Measurements from ENCODE around the gene CYP26B1. TPM values are rescaled to one million over a fixed set of nuclear protein-coding genes. Genes with fewer than 3 reads are reported as not detected.

CYP26B1 gene
- total and polyA plus RNA-seq, 9 donors = 1.5 to 13.4 (median 4.5) TPM

- H3K4me1 ChIP-seq (ENCODE audit: insufficient read depth) = no peaks in the 10 kb centered on the region
- no peak overlapping the region for H3K27ac ChIP-seq
- WGBS, 3 donors = 84 to 93% (median 88%) methylated on average over 6 of the region's 6 CpGs
- TF ChIP-seq POLR2A (IDR thresholded peaks at IDR 0.05) = no peak
- TF ChIP-seq EP300 (IDR thresholded peaks at IDR 0.05) = no peak
- TF ChIP-seq CTCF (IDR thresholded peaks at IDR 0.05) = no peak
- H3K36me3 ChIP-seq = no peaks in the 10 kb centered on the region
- no peaks in the 10 kb centered on the region for H3K9me3 ChIP-seq
- DNase-seq = no peak
- H3K27me3 ChIP-seq = no peaks in the 10 kb centered on the region
- intact Hi-C loops (cut with DNase I) = no loop called here
- H3K4me3 ChIP-seq = no peak overlapping the region
Observed at GRCh38 chr2:72112401-72112800, 35.3 kb downstream of the CYP26B1 start.

- WGBS, 3 donors = 85 to 94% (median 91%) methylated on average over 3 of the region's 3 CpGs
- intact Hi-C loops (cut with DNase I) = no loop called here
- no peak for TF ChIP-seq CTCF (IDR thresholded peaks at IDR 0.05)
- no peak for TF ChIP-seq POLR2A (IDR thresholded peaks at IDR 0.05)
- TF ChIP-seq EP300 (IDR thresholded peaks at IDR 0.05) = no peak
- H3K27me3 ChIP-seq = no peaks in the 10 kb centered on the region
- no peaks in the 10 kb centered on the region for H3K4me1 ChIP-seq (ENCODE audit: insufficient read depth)
- no peaks in the 10 kb centered on the region for H3K36me3 ChIP-seq
- H3K4me3 ChIP-seq = no peak overlapping the region
- no peak for DNase-seq
- H3K9me3 ChIP-seq = no peaks in the 10 kb centered on the region
- no peak overlapping the region for H3K27ac ChIP-seq
Observed at GRCh38 chr2:72111061-72111460, 36.6 kb downstream of the CYP26B1 start.

- intact Hi-C loops (cut with DNase I) = no loop called here
- 82 to 91% (median 91%) methylated on average over 8 of the region's 8 CpGs for WGBS, 3 donors
- no peak for TF ChIP-seq CTCF (IDR thresholded peaks at IDR 0.05)
- TF ChIP-seq EP300 (IDR thresholded peaks at IDR 0.05) = no peak
- no peak for TF ChIP-seq POLR2A (IDR thresholded peaks at IDR 0.05)
- no peaks in the 10 kb centered on the region for H3K27me3 ChIP-seq
- no peaks in the 10 kb centered on the region for H3K4me1 ChIP-seq (ENCODE audit: insufficient read depth)
- no peaks in the 10 kb centered on the region for H3K36me3 ChIP-seq
- DNase-seq = no peak
- H3K9me3 ChIP-seq = no peaks in the 10 kb centered on the region
- no peak overlapping the region for H3K27ac ChIP-seq
- no peak overlapping the region for H3K4me3 ChIP-seq
Observed at GRCh38 chr2:72109904-72110303, 37.8 kb downstream of the CYP26B1 start.

GRCh38 chr2:72109291-72109690 is 38.4 kb downstream of the CYP26B1 start:
- H3K27ac ChIP-seq = no peak overlapping the region
- no peaks in the 10 kb centered on the region for H3K36me3 ChIP-seq
- no peaks in the 10 kb centered on the region for H3K27me3 ChIP-seq
- TF ChIP-seq EP300 (IDR thresholded peaks at IDR 0.05) (no peak), CTCF (IDR thresholded peaks at IDR 0.05) (no peak), POLR2A (IDR thresholded peaks at IDR 0.05) (no peak)
- H3K9me3 ChIP-seq = no peaks in the 10 kb centered on the region
- H3K4me1 ChIP-seq (ENCODE audit: insufficient read depth) = no peaks in the 10 kb centered on the region
- no peak overlapping the region for H3K4me3 ChIP-seq
- no peak for DNase-seq
- intact Hi-C loops (cut with DNase I) = no loop called here
- WGBS, 3 donors = 79 to 86% (median 84%) methylated on average over 3 of the region's 3 CpGs

GRCh38 chr2:72108121-72108520 is 39.5 kb downstream of the CYP26B1 start:
- Histone ChIP-seq H3K27me3 (no peaks in the 10 kb centered on the region), H3K9me3 (no peaks in the 10 kb centered on the region), H3K27ac (no peak overlapping the region), H3K4me1 (ENCODE audit: insufficient read depth) (no peaks in the 10 kb centered on the region), H3K4me3 (no peak overlapping the region), H3K36me3 (no peaks in the 10 kb centered on the region)
- WGBS, 3 donors = 79 to 84% (median 81%) methylated on average over 3 of the region's 3 CpGs
- DNase-seq = no peak
- intact Hi-C loops (cut with DNase I) = no loop called here
- TF ChIP-seq EP300 (IDR thresholded peaks at IDR 0.05) = no peak
- no peak for TF ChIP-seq CTCF (IDR thresholded peaks at IDR 0.05)
- TF ChIP-seq POLR2A (IDR thresholded peaks at IDR 0.05) = no peak
